Esophagus squamous epithelium (tissue), 5 donors: ENCODE measurements around the gene MKS1. TPM values are rescaled to one million over a fixed set of nuclear protein-coding genes. Genes with fewer than 3 reads are reported as not detected.

Experiments used
- DNase-seq: peaks from one replicate; lab custom pipeline; 2025; lab: John Stamatoyannopoulos, UW
- H3K27ac ChIP-seq, 4 donors: fragments of 200-600 bp; sonication (generic); one replicate each; pipeline ENCODE4 v1.5.1; 2016 to 2019; ENCODE audit warnings: mild to moderate bottlenecking in 1 of 4
- H3K27me3 ChIP-seq, 4 donors: fragments of 200-600 bp; sonication (generic); 1 replicate in 3 of 4; 2 replicates in 1 of 4; pipeline versions ENCODE4 v1.5.1 to v1.6.0; 2017 to 2021; ENCODE audit warnings: antibody characterized with exemption in 1 of 4
- H3K36me3 ChIP-seq, 3 donors: fragments of 200-600 bp; sonication (generic); one replicate each; pipeline ENCODE4 v1.5.1; 2016 to 2019
- H3K4me1 ChIP-seq, 3 donors: fragments of 200-600 bp; sonication (generic); one replicate each; pipeline ENCODE4 v1.5.1; 2017 to 2019
- H3K4me3 ChIP-seq, 4 donors: fragments of 200-600 bp; sonication (generic); 1 replicate in 3 of 4; 2 replicates in 1 of 4; pipeline ENCODE4 v1.5.1; 2016 to 2019; ENCODE audit warnings: mild to moderate bottlenecking in 2 of 4, moderate library complexity in 1 of 4
- H3K9me3 ChIP-seq, 3 donors: fragments of 200-600 bp; sonication (generic); one replicate each; pipeline ENCODE4 v1.5.1; 2016 to 2019
- CTCF ChIP-seq, 6 experiments: fragments of 450-650 bp in 4 of 6; fragments of 200-600 bp in 2 of 6; sonication (generic) in 2 of 6; IDR thresholded peaks; one replicate each; pipeline ENCODE4 v1.5.1; 2016 to 2019; ENCODE audit warnings: antibody characterized with exemption in 6 of 6, mild to moderate bottlenecking in 4 of 6, moderate library complexity in 4 of 6
- POLR2A ChIP-seq, 4 donors: fragments of 450-650 bp; IDR thresholded peaks; one replicate each; pipeline ENCODE4 v1.6.1; 2017; ENCODE audit warnings: antibody characterized with exemption in 4 of 4, mild to moderate bottlenecking in 4 of 4, moderate library complexity in 3 of 4
- WGBS, 2 donors: methylation state at CpG; one replicate each; pipeline ENCODE4 v1.1.5; 2018; 5-methylcytosine and 5-hydroxymethylcytosine counted together
- intact Hi-C: fragments of 100-400 bp; cut with DNase I; formaldehyde crosslinking; loops from one replicate; pipeline ENCODE4 v1.15.0; 2022
- total RNA-seq, 4 donors: library from RNA; depleted of rRNA; stranded (reverse); fragments of >200 nt; gene quantifications; one replicate each; pipeline ENCODE4 v1.1.0, GENCODE V29; 2016
- donor health status: DM: yes; HTN: yes; CAD: no.

MKS1 gene
- total RNA-seq, 4 donors from 2014 or later = 5.3 to 10.8 (median 9.3) TPM

GRCh38 chr17:58244963-58245362 is 25.9 kb upstream of the MKS1 start:
- no peak for DNase-seq
- Histone ChIP-seq H3K27ac (no peak overlapping the region), H3K9me3 (no peaks in the 10 kb centered on the region), H3K36me3 (no peaks in the 10 kb centered on the region), H3K27me3 (peaks cover 0 to 86% (median 1%) of the 10 kb centered on the region in 4 donors), H3K4me3 (no peak overlapping the region), H3K4me1 (peaks cover 8 to 13% (median 9%) of the 10 kb centered on the region in 3 donors)
- no peak for TF ChIP-seq POLR2A (IDR thresholded peaks at IDR 0.05)
- no peak for TF ChIP-seq CTCF (IDR thresholded peaks at IDR 0.05)
- intact Hi-C loops = no loop called here
- 68 to 78% methylated on average over 6 of the region's 6 CpGs for WGBS, 2 donors

GRCh38 chr17:58242171-58242784 is 23.2 kb upstream of the MKS1 start:
- TF ChIP-seq CTCF (IDR thresholded peaks at IDR 0.05) = no peak
- TF ChIP-seq POLR2A (IDR thresholded peaks at IDR 0.05) = no peak
- intact Hi-C loops = no loop called here
- no peak for DNase-seq
- H3K9me3 ChIP-seq = no peaks in the 10 kb centered on the region
- H3K36me3 ChIP-seq = no peaks in the 10 kb centered on the region
- H3K4me1 ChIP-seq = no peaks in the 10 kb centered on the region
- WGBS, 2 donors = 17% methylated on average over 1 of the region's 4 CpGs; no CpG with 5 or more reads in 1 of the 2 donors
- no peak overlapping the region for H3K27ac ChIP-seq
- no peak overlapping the region for H3K4me3 ChIP-seq
- peaks cover 0 to 89% (median 1%) of the 10 kb centered on the region in 4 donors for H3K27me3 ChIP-seq

- Histone ChIP-seq H3K9me3 (no peaks in the 10 kb centered on the region), H3K4me3 (no peak overlapping the region), H3K27me3 (peaks cover 0 to 95% (median 1%) of the 10 kb centered on the region in 4 donors), H3K36me3 (no peaks in the 10 kb centered on the region), H3K27ac (no peak overlapping the region), H3K4me1 (no peaks in the 10 kb centered on the region)
- intact Hi-C loops = no loop called here
- 71 to 81% methylated on average over 1 of the region's 1 CpG for WGBS, 2 donors
- DNase-seq = no peak
- TF ChIP-seq POLR2A (IDR thresholded peaks at IDR 0.05) = no peak
Observed at GRCh38 chr17:58239987-58240386, 20.9 kb upstream of the MKS1 start.

GRCh38 chr17:58238147-58238634 is 19.1 kb upstream of the MKS1 start, which contains the start of gene LPO:
Gene LPO (plus strand): TSS chr17:58238584. CDS start chr17:58242980, 4,396 bp downstream.
- TF ChIP-seq POLR2A (IDR thresholded peaks at IDR 0.05) (no peak), CTCF (IDR thresholded peaks at IDR 0.05) (no peak)
- peaks cover 0 to 96% (median 1%) of the 10 kb centered on the region in 4 donors for H3K27me3 ChIP-seq
- no peak within 1 kb of the TSS for H3K27ac ChIP-seq
- H3K4me3 ChIP-seq = no peak within 1 kb of the TSS
- WGBS, 2 donors = 64 to 77% methylated on average over 5 of the region's 5 CpGs
- DNase-seq = no peak
- H3K9me3 ChIP-seq = no peaks in the 10 kb centered on the region
- H3K4me1 ChIP-seq = no peaks in the 10 kb centered on the region
- intact Hi-C loops = no loop called here
- H3K36me3 ChIP-seq = no peaks in the 10 kb centered on the region

- intact Hi-C loops = no loop called here
- Histone ChIP-seq H3K4me1 (no peaks in the 10 kb centered on the region), H3K4me3 (no peak overlapping the region), H3K9me3 (no peaks in the 10 kb centered on the region), H3K27me3 (peaks cover 0 to 94% (median 0%) of the 10 kb centered on the region in 4 donors), H3K36me3 (no peaks in the 10 kb centered on the region), H3K27ac (no peak overlapping the region)
- WGBS, 2 donors = 64 to 87% methylated on average over 2 of the region's 2 CpGs
- DNase-seq = no peak
- TF ChIP-seq POLR2A (IDR thresholded peaks at IDR 0.05) (no peak), CTCF (IDR thresholded peaks at IDR 0.05) (no peak)
Observed at GRCh38 chr17:58236394-58236793, 17.3 kb upstream of the MKS1 start.
